HG03108 (cell line): Measurements from ENCODE around the gene GALNTL6.
"Not testable (repeated sequence)": the region's sequence is repeated elsewhere in the genome, so short reads cannot be mapped to it uniquely, and the experiment has no call there.

ENCODE experiments used
- ATAC-seq: cut with Tn5 transposase; IDR thresholded peaks from one replicate; pipeline ENCODE4 v1.9.1; 2021; ENCODE audit warnings: moderate library complexity; ENCODE audit not compliant: unreplicated experiment

Gene GALNTL6

DNA sequence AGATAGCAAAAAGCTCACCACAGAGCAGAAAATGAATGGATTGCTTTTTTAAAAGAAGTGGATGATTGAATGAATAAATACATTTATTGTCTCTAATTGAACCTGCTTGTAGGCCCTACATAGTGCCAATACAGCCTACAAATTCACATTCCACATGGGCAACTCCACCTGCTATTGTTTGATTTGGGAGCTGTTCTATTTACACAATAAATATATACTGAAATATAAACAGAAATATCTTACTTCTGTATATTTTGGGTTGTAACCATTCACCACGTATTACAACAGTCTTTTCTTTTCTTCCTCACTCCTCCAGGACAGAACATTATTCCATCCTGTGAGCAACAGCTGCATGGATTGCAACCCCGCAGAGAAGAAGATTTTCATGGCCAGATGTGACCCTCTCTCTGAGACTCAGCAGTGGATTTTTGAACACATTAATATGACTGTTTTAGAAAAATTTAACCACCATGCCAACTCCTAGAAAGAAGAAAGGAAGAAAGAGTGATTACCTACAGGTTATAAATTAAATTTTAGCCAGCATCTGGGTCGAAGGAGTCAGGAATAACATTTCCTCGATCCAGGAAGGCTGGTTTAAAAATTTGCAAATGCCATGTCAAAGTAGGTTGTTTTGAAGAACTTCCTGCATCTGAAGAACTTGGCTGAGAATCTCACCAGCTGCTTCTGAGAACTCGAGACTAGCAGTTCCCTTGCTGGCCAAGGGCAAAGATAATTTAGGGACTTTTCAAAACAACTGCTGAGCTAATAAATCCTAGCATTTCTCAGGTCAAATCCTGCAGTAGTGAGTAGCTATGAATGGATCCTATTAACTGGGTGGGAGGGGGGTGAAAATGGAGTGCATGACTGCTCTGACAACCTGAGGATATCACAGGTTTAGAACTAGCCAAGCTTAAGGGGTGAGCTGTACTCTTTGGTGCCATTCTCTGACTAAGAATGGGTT lies 1226.7 kb downstream of the GALNTL6 start:
- no peak for ATAC-seq

GRCh38 chr4:173041482-173041881 lies 1228.3 kb downstream of the GALNTL6 start:
- ATAC-seq: no peak

DNA sequence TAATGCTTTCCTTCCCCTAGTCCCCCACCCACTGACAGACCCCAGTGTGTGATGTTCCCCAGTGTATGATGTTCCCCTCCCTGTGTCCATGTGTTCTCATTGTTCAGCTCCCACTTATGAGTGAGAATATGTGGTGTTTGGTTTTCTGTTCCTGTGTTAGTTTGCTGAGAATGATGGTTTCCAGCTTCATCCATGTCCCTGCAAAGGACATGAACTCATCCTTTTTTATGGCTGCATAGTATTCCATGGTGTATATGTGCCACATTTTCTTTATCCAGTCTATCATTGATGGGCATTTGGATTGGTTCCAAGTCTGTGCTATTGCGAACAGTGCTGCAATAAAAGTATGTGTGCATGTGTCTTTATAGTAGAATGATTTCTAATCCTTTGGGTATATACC lies 1228.9 kb downstream of the GALNTL6 start:
- not testable (repeated sequence) for ATAC-seq

DNA sequence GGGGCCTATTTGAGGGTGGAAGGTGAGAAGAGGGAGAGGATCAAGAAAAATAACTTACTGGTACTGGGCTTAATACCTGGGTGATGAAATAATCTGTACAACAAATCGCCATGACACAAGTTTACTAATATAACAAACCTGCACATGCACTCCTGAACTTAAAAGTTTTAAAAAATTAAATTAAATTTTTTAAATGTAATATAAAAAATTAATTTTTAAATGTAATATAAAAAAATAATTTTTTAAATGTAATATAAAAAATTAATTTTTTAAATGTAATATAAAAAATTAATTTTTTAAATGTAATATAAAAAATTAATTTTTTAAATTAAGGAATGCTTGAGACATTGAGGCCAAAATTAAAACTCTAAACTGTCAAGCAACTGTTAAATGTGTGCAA lies 1231.1 kb downstream of the GALNTL6 start:
- ATAC-seq: no peak

DNA sequence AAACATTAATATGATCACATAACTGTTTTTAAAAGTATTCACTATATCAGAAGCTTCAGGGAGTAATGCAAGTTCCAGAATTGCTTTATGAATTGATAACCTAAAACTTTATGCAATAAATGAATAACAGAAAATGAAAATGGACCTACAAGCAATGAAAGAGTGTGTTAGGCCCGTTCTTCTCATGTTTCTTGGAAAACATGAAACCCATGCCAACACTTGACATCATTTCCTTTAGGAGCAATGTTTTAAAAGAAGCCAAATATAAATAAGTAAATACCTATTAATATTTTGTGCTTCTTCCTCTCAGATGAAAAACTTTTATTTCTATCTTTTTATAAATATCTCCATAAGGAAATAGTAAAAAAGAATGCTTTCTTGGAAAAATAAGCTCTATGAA lies 1232.4 kb downstream of the GALNTL6 start:
- ATAC-seq: no peak

DNA sequence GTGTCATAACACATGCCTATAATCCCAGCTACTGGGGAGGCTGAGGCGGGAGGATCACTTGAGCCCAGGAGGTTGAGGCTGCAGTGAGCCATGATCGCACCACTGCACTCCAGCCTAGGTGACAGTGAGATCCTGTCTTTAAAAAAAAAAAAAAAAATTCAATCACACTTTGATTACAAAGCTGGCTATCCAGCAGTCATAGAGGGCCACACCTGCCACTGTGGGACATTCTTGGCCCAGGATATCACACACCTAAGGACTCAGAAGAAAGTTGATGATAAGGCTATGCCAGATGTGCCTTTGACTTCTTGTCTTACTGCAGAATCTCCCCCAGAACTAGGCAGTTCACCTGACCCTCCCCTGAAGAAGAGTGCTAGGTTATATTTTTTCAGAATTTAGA lies 1232.9 kb downstream of the GALNTL6 start:
- no peak for ATAC-seq

DNA sequence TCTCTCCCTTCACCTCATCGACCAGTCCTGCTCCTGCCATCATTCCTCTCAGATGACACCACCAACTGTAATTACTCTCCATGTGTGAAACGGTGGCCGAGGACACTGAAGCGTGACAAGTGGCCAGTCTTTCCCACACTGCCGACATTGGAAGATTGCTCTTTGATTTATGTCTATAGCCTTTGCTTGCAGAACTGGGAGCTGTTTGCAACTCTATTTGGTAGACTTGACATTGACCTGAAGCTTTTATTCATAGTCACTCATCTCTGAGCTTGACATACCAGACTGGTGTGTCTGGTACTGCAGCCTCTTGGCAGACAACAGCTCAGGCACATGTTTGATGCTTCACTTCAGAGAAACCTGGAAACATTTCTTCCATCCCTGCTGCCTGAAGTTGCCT lies 1233.6 kb downstream of the GALNTL6 start:
- no peak for ATAC-seq

DNA sequence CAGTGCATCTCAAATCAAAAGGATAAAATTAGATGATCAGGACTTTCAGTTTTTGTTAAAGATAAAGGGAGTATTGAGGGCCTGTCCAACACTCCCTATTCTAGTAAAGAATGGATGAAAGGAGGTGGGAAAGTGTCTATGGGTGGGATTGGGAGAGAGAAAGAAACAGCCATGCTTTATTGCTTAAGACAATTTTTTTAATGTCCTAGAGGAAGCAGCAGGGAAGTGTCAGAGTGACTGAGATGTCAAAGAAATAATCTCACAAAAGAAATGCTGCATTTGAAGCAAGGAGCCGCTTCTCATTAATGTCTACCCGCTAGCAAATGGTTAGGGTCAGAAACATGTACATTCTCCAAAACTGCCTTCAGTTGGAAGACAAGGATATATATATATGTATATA lies 1238.0 kb downstream of the GALNTL6 start:
- no peak for ATAC-seq

GRCh38 chr4:173051716-173052115 lies 1238.5 kb downstream of the GALNTL6 start:
- no peak for ATAC-seq

DNA sequence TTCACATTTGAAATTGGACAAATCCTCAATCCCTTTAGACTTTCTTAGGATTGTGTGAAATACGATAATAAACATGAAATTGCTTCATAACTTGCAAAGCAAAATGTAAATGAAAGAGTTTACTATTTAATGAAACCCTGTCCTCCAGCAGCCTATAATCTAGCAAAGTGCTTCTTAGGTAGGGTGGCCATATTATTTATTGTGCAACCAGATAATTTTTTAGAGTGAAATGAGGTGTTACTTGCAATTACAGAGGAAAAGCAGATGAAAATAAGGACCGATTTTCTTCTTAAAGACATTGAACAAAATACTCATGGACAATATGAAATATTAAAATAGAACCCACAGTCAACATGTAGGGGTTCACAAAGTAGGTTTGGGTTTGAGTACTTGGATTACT lies 1239.2 kb downstream of the GALNTL6 start:
- ATAC-seq: no peak

- ATAC-seq: no peak
These were observed 1243.1 kb downstream of the GALNTL6 start for GRCh38 chr4:173056271-173056670.

DNA sequence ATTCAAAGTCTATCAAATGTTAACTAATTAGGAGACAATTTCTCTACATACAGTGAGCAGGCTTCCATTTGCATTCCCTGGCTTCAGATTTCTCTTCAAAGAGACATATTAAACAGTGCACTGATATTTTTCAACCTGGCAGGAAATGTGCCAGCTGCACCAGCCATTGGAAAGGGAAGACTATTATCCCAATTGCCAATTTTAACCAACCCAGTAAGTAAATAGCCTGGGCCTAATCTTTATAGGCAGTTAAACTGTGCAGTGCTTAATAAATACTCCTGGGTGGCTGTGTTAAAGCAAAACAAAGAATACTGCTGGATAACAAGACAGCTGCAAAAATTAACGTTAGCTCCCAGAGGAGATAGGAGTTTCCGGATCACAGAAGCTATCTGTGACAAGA lies 1243.5 kb downstream of the GALNTL6 start:
- no peak for ATAC-seq

DNA sequence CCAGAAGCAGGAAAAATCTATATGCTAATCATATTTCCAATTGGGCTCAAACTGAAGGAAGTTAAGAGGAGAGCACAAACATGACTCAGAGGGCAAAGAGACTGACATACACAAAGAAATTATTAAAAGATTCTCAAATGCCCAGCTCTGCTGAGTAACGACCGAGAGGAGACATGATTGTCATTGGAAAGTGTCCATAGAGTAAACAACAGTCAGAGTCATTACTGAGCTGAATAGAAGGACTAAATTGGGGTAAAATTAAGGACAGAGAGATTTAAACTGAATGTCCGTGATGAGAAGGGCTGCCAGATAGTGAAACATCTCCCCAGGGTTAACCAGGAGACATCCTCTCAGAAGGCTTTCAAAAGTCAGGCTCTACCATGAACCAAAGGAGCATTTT lies 1244.2 kb downstream of the GALNTL6 start:
- ATAC-seq: no peak

- no peak for ATAC-seq
These were observed 1244.7 kb downstream of the GALNTL6 start for GRCh38 chr4:173057901-173058300.

DNA sequence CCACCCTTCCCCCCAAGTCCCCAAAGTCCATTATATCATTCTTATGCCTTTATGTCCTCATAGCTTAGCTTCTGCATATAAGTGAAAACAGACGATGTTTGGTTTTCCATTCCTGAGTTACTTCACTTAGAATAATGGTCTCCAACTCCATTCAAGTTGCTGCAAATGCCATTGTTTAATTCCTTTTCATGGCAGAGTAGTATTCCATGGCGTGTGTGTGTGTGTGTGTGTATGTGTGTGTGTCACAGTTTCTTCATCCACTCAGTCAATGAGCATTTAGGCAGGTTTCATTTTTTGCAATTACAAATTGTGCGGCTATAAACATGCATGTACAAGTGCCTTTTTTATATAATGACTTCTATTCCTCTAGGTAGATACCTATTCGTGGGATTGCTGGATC lies 1248.0 kb downstream of the GALNTL6 start:
- ATAC-seq: no peak

DNA sequence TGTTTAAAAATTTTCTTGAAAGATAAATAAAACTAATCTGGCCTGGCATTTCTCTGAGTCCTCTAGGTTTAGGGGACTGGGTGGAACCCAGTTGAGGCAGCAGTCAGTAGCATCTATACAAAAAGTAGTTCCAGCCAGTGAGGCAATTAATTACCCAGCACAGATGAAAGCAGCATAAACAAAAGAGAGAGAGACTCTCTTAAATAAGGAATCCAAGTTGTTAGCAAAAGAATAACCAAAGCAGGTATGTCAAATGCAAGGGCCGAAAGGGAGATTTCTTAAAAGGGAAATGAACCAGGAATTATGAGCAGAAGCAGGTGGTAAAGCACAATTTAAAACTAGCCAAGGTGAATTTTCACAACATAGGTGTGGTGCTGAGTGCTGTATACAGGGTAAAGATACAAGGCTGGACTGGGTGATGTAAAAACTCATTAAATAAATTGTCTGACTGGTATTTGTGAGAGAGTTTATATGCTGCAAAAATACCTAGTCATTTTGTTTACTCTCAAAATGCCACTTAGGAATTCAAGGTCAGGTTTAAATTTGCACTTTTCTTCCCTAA lies 1260.8 kb downstream of the GALNTL6 start:
- no peak for ATAC-seq

DNA sequence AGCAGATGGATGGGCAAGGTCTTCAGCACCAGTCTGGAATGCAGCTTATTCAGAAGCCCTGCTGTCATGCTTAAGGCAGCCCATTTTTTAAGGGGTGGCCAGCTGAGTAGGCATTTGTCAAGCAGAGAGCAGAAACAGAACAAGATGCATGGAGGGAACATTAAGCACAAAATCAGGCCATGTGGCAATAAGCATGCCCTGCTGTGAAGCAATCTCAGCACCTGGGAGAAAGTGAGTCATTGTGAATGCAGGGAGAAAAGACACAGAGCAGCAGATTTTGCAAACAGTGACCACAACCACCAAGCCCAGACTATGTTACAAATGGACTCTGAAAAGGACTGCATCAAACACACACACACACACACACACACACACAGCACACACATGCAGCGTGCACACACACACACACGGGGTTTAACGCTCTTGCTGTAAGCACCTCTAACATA lies 1261.3 kb downstream of the GALNTL6 start:
- no peak for ATAC-seq

DNA sequence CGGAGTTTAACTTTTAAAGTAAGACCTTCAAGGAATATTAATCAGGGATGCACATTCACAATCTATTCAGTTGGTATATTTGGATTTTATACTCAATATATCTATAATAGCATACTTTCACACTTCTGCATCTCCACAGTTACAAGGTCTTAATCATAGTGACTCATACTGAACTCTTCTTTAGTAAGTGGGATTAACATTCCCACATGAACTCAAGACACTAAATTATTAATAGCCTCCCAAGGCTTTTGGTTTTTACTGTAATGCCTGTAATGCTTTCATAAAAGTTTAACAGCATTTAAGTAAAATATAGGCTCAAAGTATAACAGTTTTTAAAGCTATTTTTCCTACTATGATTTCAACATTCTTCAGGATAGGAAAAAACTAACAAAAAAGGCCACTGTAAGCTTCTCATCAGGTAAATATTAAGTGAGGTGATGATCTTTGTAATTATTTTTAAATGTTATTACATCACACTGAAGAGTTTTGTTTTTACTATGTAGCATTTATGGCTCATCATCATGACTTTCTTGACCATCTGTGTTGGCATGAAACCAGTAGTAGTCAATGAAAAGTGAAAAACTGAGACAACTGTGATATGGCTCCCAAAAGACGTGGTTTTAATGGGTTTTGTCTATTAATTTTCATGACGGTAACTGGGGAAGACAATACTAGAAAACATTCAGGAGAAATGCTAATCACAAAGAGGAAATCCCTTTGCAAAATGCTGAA lies 1263.9 kb downstream of the GALNTL6 start:
- no peak for ATAC-seq

GRCh38 chr4:173088144-173088543 lies 1274.9 kb downstream of the GALNTL6 start:
- ATAC-seq: no peak
